C4-2B (cell line): ENCODE measurements around the gene GGA1.

Experiments used
- H3K27ac ChIP-seq: fragments of 450-650 bp; 2 replicates; pipeline ENCODE4 v1.5.1; 2017
- ZFX ChIP-seq: fragments of 450-650 bp; IDR thresholded peaks from 2 replicates; pipeline ENCODE4 v1.6.1; 2017
- TF ChIP-seq, protein P1 (sequence below): fragments of 450-650 bp; conservative IDR thresholded peaks from 2 replicates; pipeline ENCODE4 v1.5.1; 2017; ENCODE audit warnings: mild to moderate bottlenecking

Gene GGA1

GRCh38 chr22:37562049-37562875, 46.4 kb upstream of the GGA1 start:
- TF ChIP-seq ZFX: no peak
- TF ChIP-seq, protein P1, sequence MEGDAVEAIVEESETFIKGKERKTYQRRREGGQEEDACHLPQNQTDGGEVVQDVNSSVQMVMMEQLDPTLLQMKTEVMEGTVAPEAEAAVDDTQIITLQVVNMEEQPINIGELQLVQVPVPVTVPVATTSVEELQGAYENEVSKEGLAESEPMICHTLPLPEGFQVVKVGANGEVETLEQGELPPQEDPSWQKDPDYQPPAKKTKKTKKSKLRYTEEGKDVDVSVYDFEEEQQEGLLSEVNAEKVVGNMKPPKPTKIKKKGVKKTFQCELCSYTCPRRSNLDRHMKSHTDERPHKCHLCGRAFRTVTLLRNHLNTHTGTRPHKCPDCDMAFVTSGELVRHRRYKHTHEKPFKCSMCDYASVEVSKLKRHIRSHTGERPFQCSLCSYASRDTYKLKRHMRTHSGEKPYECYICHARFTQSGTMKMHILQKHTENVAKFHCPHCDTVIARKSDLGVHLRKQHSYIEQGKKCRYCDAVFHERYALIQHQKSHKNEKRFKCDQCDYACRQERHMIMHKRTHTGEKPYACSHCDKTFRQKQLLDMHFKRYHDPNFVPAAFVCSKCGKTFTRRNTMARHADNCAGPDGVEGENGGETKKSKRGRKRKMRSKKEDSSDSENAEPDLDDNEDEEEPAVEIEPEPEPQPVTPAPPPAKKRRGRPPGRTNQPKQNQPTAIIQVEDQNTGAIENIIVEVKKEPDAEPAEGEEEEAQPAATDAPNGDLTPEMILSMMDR: peak; percentile 52
- peak overlapping the region; percentile 89 for H3K27ac ChIP-seq

DNA sequence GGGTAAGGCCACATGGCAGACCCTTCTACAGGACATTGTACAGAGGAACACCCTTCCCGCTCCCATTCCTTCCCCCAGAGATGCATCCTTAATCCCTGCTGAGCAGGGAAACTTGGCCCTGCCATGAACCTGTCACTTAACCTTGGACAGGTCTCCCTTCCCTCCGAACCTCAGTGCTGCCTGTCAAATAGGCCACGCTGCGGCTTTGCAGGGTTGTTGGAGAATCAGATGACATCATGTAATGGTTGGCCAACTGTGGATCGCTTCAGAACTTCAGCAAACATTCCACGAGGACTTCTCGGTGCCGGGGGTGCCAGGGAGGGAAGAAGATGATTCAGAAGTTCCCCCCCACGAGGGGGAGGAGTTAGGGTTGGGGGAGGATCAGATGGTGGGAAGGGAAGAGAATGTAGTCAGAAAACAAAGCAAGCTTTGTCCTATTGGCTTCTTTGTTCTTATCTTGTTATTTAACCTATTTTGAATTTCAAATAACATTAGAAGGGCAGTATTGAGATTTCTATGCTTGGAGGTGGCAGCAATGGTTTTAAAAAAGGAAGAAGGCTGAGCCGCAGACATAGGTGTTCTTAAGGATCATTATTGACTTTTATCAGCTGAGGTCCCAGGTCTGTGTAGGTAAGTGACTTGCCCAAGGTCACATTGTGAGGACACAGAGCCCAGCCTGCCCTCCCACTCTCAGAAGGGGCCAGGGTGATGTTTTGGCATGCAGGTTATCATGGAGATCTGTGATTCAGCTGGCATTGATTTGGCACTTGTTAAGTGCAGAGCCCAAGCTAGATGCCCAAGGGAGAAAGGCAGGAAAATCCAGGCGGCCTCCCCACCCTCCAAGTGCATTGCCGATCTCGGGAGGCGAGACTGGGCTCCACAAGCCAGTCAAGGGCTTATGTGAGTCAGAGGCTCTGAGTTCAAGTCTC, 45.2 kb upstream of the GGA1 start:
- TF ChIP-seq, protein P1: no peak
- TF ChIP-seq ZFX: no peak
- H3K27ac ChIP-seq: peak overlapping the region; percentile 89

- H3K27ac ChIP-seq: peak overlapping the region; percentile 89
- TF ChIP-seq, protein P1: no peak
- TF ChIP-seq ZFX: no peak
Observed at GRCh38 chr22:37564111-37564711, 44.4 kb upstream of the GGA1 start.

- TF ChIP-seq, protein P1: no peak
- TF ChIP-seq ZFX: no peak
- H3K27ac ChIP-seq: no peak overlapping the region
Observed at GRCh38 chr22:37565830-37566229, 42.8 kb upstream of the GGA1 start.

- peak overlapping the region; percentile 33 for H3K27ac ChIP-seq
- TF ChIP-seq, protein P1: no peak
- TF ChIP-seq ZFX: no peak
Observed at GRCh38 chr22:37566329-37566837, 42.3 kb upstream of the GGA1 start.

DNA sequence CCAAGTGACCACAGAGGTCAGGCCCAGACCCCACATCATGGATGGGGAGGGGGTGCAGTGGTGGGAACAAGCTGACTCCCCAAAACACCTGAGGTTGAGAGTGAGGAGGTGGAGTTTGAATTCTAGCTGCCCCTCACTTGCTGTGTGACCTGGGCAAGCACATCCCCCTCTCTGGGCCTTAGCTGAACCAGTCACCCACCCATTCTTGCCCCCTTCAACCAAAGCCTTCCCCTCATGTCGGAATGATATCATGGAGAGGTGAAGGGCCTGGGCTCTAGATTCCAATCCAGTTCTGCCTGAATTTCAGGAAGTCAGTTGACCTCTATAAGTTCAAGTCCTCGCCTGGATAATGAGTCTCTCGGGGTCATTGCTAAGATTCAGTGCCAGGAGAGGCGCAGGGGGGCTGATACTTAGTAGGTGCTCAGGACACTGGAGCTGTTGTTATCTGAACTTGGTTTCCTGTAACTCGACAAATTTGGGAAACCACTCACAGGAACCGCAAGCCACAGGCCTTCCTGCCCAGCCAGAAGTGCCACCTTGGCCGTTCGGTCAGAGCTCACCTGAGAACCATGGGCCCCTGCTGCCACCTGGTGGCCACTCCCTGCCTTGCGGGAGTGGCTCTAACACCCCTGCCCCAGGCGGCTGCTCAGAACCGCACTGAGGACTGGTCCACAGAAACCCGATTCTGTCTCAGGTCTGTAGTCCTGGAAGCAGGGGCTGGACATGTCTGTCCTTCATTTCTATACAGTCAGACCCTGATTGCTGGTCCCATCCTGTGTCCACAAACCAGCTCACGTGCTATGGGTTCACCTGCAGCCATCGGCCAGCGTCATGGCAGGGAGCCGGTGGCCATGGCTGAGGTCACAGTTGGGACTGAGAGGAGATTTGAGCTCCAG, 41.5 kb upstream of the GGA1 start:
- peak overlapping the region; percentile 33 for H3K27ac ChIP-seq

More for the DNA sequence above, 41.5 kb upstream of the GGA1 start:
- TF ChIP-seq, protein P1: peak; percentile 98
- TF ChIP-seq ZFX: no peak
